HepG2 (cell line): ENCODE results near the gene ABHD3. TPM values are rescaled to one million over a fixed set of nuclear protein-coding genes. Genes with fewer than 3 reads are reported as not detected.
A peak's percentile ranks its signal among the peaks of the same experiment; 100 is the strongest.

Experiments used
- MAFK ChIP-seq, 2 experiments: IDR thresholded peaks in 1 of 2; conservative IDR thresholded peaks in 1 of 2; 2 replicates each; pipeline ENCODE4 v1.6.1; 2011; ENCODE audit warnings: improper control_type of control experiment in 2 of 2, low read length in 2 of 2
- MTF1 ChIP-seq: sonication (generic); formaldehyde crosslinking; IDR thresholded peaks from 2 replicates; pipeline ENCODE4 v1.5.0; 2020; ENCODE audit warnings: missing genetic modification reagents
- ONECUT2 ChIP-seq: sonication (generic); formaldehyde crosslinking; IDR thresholded peaks from 2 replicates; pipeline ENCODE4 v1.4.0; 2020; ENCODE audit warnings: missing genetic modification reagents
- TP53 ChIP-seq: sonication (generic); formaldehyde crosslinking; conservative IDR thresholded peaks from 2 replicates; pipeline ENCODE4 v1.4.0; 2020; ENCODE audit warnings: missing genetic modification reagents
- ZFP41 ChIP-seq: sonication (generic); formaldehyde crosslinking; IDR thresholded peaks from 2 replicates; pipeline ENCODE4 v1.4.0; 2020; ENCODE audit warnings: mild to moderate bottlenecking, missing genetic modification reagents, borderline replicate concordance
- polyA plus RNA-seq, 8 experiments: library from polyadenylated mRNA; depleted of rRNA in 3 of 8; stranded (reverse) in 7 of 8; unstranded in 1 of 8; fragments of >200 nt; fragmentation: Illumina TruSeq in 4 of 8; extraction: Trizol in 4 of 8; gene quantifications; 2 replicates each; pipeline versions ENCODE4 v1.2.1 to v1.2.3, GENCODE V29; 2011 to 2016; ENCODE audit warnings: low read depth in 4 of 8, missing spikeins in 1 of 8, mixed read lengths in 1 of 8; ENCODE audit not compliant: insufficient read depth in 1 of 8
- total RNA-seq, 5 experiments: library from RNA; depleted of rRNA; stranded (reverse); fragments of >200 nt; fragmentation: Illumina TruSeq; extraction: Trizol; gene quantifications; 2 replicates each; pipeline ENCODE4 v1.2.3, GENCODE V29; 2016; ENCODE audit warnings: low read depth in 1 of 5
- TF ChIP-seq, protein P1 (sequence below): sonication (generic); formaldehyde crosslinking; IDR thresholded peaks from 2 replicates; pipeline ENCODE4 v1.8.0; 2022; ENCODE audit warnings: mild to moderate bottlenecking, missing genetic modification reagents, moderate library complexity
- TF ChIP-seq, protein P2 (sequence below): sonication (generic); formaldehyde crosslinking; IDR thresholded peaks from 2 replicates; pipeline ENCODE4 v1.5.0; 2020; ENCODE audit warnings: missing genetic modification reagents, mild to moderate bottlenecking, borderline replicate concordance
- TF ChIP-seq, protein P3 (sequence below): sonication (generic); formaldehyde crosslinking; IDR thresholded peaks from 2 replicates; pipeline ENCODE4 v1.9.0; 2021; ENCODE audit warnings: missing genetic modification reagents, mild to moderate bottlenecking, borderline replicate concordance
- TF ChIP-seq, protein P4 (sequence below): IDR thresholded peaks from 2 replicates; pipeline ENCODE4 v1.4.0; 2020; ENCODE audit warnings: mild to moderate bottlenecking, missing genetic modification reagents
- TF ChIP-seq, protein P5 (sequence below): sonication (generic); formaldehyde crosslinking; IDR thresholded peaks from 2 replicates; pipeline ENCODE4 v1.4.0; 2020; ENCODE audit warnings: mild to moderate bottlenecking, missing genetic modification reagents
- TF ChIP-seq, protein P6 (sequence below): sonication (generic); formaldehyde crosslinking; IDR thresholded peaks from 2 replicates; pipeline ENCODE4 v1.4.0; 2020; ENCODE audit warnings: missing genetic modification reagents; ENCODE audit errors: not compliant biosample characterization
- TF ChIP-seq, protein P7 (sequence below): sonication (generic); formaldehyde crosslinking; IDR thresholded peaks from 2 replicates; pipeline ENCODE4 v1.4.0; 2020; ENCODE audit warnings: missing genetic modification reagents, borderline replicate concordance

The ABHD3 gene
- total and polyA plus RNA-seq, 2 of the 13 experiments (the other 11 are each of a cell fraction or from before 2014, with no cell fraction given), result 32.1 to 40.2 TPM

DNA sequence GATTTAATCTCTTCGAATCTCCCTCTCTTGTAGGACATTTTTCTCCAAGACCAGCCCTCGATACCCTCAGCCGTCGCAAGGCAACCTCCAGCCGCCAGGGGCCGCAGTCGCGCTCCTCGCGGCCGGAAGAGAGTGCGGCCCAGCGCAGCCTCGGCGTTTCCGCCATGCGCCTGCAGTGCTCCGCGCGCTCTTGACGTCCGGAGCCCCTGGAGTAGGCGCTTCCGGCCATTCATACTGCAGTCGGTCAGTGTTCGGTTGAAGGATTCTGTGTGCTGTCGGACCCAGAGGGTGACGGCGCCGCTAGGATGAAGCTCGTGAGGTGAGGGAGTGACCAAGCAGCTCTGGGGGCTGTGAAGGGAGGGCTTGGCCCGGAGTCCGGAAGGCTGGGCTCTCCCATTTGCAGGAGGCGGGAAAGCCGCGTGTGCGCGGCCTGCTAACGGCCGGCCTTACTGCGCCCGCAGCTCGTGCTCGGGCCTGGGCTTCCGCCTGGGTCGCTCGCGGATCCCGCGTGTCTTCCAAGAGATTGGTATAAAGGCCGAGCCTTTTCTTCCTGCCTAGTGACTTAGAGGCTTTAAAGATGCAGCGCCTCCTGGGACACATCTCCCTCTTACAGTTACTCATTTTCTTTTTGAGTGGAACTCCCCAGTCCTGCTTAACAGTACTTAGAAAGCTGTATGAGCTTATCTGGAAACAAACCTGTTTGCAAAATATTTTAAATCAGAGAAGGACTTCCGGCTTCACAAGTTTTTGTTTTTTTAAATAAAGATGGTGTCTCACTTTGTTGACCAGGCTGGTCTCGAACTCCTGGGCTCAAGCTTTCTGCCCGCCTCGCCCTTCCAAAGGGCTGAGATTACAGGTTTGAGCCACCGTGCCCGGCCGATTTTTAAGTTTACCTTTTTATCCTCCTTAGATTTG is 92.2 kb downstream of the ABHD3 start, which contains the start of gene SNRPD1 (continued):
- TF ChIP-seq, protein P1, sequence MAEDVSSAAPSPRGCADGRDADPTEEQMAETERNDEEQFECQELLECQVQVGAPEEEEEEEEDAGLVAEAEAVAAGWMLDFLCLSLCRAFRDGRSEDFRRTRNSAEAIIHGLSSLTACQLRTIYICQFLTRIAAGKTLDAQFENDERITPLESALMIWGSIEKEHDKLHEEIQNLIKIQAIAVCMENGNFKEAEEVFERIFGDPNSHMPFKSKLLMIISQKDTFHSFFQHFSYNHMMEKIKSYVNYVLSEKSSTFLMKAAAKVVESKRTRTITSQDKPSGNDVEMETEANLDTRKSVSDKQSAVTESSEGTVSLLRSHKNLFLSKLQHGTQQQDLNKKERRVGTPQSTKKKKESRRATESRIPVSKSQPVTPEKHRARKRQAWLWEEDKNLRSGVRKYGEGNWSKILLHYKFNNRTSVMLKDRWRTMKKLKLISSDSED (CRISPR knock-in tag), result no peak
- TF ChIP-seq, protein P2, sequence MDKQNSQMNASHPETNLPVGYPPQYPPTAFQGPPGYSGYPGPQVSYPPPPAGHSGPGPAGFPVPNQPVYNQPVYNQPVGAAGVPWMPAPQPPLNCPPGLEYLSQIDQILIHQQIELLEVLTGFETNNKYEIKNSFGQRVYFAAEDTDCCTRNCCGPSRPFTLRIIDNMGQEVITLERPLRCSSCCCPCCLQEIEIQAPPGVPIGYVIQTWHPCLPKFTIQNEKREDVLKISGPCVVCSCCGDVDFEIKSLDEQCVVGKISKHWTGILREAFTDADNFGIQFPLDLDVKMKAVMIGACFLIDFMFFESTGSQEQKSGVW (CRISPR knock-in tag), result no peak
- TF ChIP-seq MAFK (conservative IDR thresholded peaks at IDR 0.05 in 1 of 2, IDR thresholded peaks at IDR 0.05 in 1 of 2; ENCODE audit: low read length in 2 of 2) (no peak), MTF1 (peak; percentile 95), TP53 (CRISPR knock-in tag) (peak; percentile 91), ONECUT2 (CRISPR knock-in tag) (peak; percentile 61; the same call in 1 of the 2 replicates), ZFP41 (peak; percentile 92; the same call in 1 of the 2 replicates)
- TF ChIP-seq, protein P3, sequence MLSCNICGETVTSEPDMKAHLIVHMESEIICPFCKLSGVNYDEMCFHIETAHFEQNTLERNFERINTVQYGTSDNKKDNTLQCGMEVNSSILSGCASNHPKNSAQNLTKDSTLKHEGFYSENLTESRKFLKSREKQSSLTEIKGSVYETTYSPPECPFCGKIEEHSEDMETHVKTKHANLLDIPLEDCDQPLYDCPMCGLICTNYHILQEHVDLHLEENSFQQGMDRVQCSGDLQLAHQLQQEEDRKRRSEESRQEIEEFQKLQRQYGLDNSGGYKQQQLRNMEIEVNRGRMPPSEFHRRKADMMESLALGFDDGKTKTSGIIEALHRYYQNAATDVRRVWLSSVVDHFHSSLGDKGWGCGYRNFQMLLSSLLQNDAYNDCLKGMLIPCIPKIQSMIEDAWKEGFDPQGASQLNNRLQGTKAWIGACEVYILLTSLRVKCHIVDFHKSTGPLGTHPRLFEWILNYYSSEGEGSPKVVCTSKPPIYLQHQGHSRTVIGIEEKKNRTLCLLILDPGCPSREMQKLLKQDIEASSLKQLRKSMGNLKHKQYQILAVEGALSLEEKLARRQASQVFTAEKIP (CRISPR knock-in tag), result no peak
- TF ChIP-seq, protein P4, sequence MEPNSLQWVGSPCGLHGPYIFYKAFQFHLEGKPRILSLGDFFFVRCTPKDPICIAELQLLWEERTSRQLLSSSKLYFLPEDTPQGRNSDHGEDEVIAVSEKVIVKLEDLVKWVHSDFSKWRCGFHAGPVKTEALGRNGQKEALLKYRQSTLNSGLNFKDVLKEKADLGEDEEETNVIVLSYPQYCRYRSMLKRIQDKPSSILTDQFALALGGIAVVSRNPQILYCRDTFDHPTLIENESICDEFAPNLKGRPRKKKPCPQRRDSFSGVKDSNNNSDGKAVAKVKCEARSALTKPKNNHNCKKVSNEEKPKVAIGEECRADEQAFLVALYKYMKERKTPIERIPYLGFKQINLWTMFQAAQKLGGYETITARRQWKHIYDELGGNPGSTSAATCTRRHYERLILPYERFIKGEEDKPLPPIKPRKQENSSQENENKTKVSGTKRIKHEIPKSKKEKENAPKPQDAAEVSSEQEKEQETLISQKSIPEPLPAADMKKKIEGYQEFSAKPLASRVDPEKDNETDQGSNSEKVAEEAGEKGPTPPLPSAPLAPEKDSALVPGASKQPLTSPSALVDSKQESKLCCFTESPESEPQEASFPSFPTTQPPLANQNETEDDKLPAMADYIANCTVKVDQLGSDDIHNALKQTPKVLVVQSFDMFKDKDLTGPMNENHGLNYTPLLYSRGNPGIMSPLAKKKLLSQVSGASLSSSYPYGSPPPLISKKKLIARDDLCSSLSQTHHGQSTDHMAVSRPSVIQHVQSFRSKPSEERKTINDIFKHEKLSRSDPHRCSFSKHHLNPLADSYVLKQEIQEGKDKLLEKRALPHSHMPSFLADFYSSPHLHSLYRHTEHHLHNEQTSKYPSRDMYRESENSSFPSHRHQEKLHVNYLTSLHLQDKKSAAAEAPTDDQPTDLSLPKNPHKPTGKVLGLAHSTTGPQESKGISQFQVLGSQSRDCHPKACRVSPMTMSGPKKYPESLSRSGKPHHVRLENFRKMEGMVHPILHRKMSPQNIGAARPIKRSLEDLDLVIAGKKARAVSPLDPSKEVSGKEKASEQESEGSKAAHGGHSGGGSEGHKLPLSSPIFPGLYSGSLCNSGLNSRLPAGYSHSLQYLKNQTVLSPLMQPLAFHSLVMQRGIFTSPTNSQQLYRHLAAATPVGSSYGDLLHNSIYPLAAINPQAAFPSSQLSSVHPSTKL (CRISPR knock-in tag), result peak; percentile 84
- TF ChIP-seq, protein P5, sequence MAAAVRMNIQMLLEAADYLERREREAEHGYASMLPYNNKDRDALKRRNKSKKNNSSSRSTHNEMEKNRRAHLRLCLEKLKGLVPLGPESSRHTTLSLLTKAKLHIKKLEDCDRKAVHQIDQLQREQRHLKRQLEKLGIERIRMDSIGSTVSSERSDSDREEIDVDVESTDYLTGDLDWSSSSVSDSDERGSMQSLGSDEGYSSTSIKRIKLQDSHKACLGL (CRISPR knock-in tag), result peak; percentile 94
- TF ChIP-seq, protein P6, sequence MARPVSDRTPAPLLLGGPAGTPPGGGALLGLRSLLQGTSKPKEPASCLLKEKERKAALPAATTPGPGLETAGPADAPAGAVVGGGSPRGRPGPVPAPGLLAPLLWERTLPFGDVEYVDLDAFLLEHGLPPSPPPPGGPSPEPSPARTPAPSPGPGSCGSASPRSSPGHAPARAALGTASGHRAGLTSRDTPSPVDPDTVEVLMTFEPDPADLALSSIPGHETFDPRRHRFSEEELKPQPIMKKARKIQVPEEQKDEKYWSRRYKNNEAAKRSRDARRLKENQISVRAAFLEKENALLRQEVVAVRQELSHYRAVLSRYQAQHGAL (CRISPR knock-in tag), result peak; percentile 77
- TF ChIP-seq, protein P7, sequence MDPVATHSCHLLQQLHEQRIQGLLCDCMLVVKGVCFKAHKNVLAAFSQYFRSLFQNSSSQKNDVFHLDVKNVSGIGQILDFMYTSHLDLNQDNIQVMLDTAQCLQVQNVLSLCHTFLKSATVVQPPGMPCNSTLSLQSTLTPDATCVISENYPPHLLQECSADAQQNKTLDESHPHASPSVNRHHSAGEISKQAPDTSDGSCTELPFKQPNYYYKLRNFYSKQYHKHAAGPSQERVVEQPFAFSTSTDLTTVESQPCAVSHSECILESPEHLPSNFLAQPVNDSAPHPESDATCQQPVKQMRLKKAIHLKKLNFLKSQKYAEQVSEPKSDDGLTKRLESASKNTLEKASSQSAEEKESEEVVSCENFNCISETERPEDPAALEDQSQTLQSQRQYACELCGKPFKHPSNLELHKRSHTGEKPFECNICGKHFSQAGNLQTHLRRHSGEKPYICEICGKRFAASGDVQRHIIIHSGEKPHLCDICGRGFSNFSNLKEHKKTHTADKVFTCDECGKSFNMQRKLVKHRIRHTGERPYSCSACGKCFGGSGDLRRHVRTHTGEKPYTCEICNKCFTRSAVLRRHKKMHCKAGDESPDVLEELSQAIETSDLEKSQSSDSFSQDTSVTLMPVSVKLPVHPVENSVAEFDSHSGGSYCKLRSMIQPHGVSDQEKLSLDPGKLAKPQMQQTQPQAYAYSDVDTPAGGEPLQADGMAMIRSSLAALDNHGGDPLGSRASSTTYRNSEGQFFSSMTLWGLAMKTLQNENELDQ (CRISPR knock-in tag), result no peak
